ENCODE results near the gene BBS9.
"Not testable (repeated sequence)": the region's sequence is repeated elsewhere in the genome, so short reads cannot be mapped to it uniquely, and the experiment has no call there.

Gene BBS9

GRCh38 chr7:33201821-33202220 lies 72.5 kb downstream of the BBS9 start:
- no peak for DNase-seq

- DNase-seq, result no peak
These were observed 81.6 kb downstream of the BBS9 start for GRCh38 chr7:33210958-33211357.

- no peak for DNase-seq
These were observed 82.8 kb downstream of the BBS9 start for GRCh38 chr7:33212144-33212543.

- no peak for DNase-seq
These were observed 86.6 kb downstream of the BBS9 start for GRCh38 chr7:33215992-33216391.

GRCh38 chr7:33217595-33217994 lies 88.2 kb downstream of the BBS9 start:
- DNase-seq, result no peak

- not testable (repeated sequence) for DNase-seq
These were observed 89.6 kb downstream of the BBS9 start for GRCh38 chr7:33218841-33219535.

GRCh38 chr7:33220231-33220630 lies 90.9 kb downstream of the BBS9 start:
- DNase-seq, result no peak

GRCh38 chr7:33221390-33221789 lies 92.0 kb downstream of the BBS9 start:
- no peak for DNase-seq

GRCh38 chr7:33232632-33233145 lies 103.3 kb downstream of the BBS9 start:
- no peak for DNase-seq

- no peak for DNase-seq
These were observed 104.3 kb downstream of the BBS9 start for GRCh38 chr7:33233659-33234058.

GRCh38 chr7:33237036-33237435 lies 107.7 kb downstream of the BBS9 start:
- no peak for DNase-seq

GRCh38 chr7:33243319-33243881 lies 114.0 kb downstream of the BBS9 start:
- DNase-seq, result no peak

- no peak for DNase-seq
These were observed 119.3 kb downstream of the BBS9 start for GRCh38 chr7:33248671-33249070.

- no peak for DNase-seq
These were observed 121.1 kb downstream of the BBS9 start for GRCh38 chr7:33250421-33250871.

- no peak for DNase-seq
These were observed 121.9 kb downstream of the BBS9 start for GRCh38 chr7:33251301-33251700.

- DNase-seq, result no peak
These were observed 129.2 kb downstream of the BBS9 start for GRCh38 chr7:33258491-33258951.

GRCh38 chr7:33261585-33261984 lies 132.2 kb downstream of the BBS9 start:
- DNase-seq, result no peak

- no peak for DNase-seq
These were observed 133.1 kb downstream of the BBS9 start for GRCh38 chr7:33262476-33262875.

GRCh38 chr7:33271839-33272371 lies 142.5 kb downstream of the BBS9 start:
- not testable (repeated sequence) for DNase-seq

GRCh38 chr7:33273356-33273755 lies 144.0 kb downstream of the BBS9 start:
- no peak for DNase-seq

GRCh38 chr7:33276325-33276724 lies 147.0 kb downstream of the BBS9 start:
- no peak for DNase-seq

- no peak for DNase-seq
These were observed 147.4 kb downstream of the BBS9 start for GRCh38 chr7:33276729-33277128.

GRCh38 chr7:33278095-33278494 lies 148.7 kb downstream of the BBS9 start:
- no peak for DNase-seq

GRCh38 chr7:33286501-33286900 lies 157.1 kb downstream of the BBS9 start:
- DNase-seq, result no peak

Data from activated CD4-positive, CD25-positive, alpha-beta regulatory T cell (primary cell).